GM19193 (cell line): ENCODE data around the gene PTPN1.

Experiments used
- POLR2A ChIP-seq: IDR thresholded peaks from 4 replicates; pipeline ENCODE4 v1.6.1; 2011; ENCODE audit not compliant: insufficient read depth, insufficient read length; ENCODE audit errors: extremely low read depth

Gene PTPN1

GRCh38 chr20:50551288-50551687 lies 41.1 kb downstream of the PTPN1 start:
- TF ChIP-seq POLR2A = no peak

- TF ChIP-seq POLR2A = no peak
Measured at GRCh38 chr20:50552979-50553378, 42.8 kb downstream of the PTPN1 start.

GRCh38 chr20:50554694-50555579 lies 44.8 kb downstream of the PTPN1 start:
- no peak for TF ChIP-seq POLR2A

GRCh38 chr20:50555662-50556061 lies 45.5 kb downstream of the PTPN1 start:
- no peak for TF ChIP-seq POLR2A

- TF ChIP-seq POLR2A = no peak
Measured at GRCh38 chr20:50557549-50558134, 47.5 kb downstream of the PTPN1 start.

- TF ChIP-seq POLR2A = no peak
Measured at GRCh38 chr20:50558483-50558925, 48.3 kb downstream of the PTPN1 start.

- no peak for TF ChIP-seq POLR2A
Measured at GRCh38 chr20:50559149-50559548, 49.0 kb downstream of the PTPN1 start.

- no peak for TF ChIP-seq POLR2A
Measured at GRCh38 chr20:50559856-50560638, 49.9 kb downstream of the PTPN1 start.

GRCh38 chr20:50560867-50561266 lies 50.7 kb downstream of the PTPN1 start:
- no peak for TF ChIP-seq POLR2A

GRCh38 chr20:50561379-50562078 lies 51.3 kb downstream of the PTPN1 start:
- no peak for TF ChIP-seq POLR2A

GRCh38 chr20:50562262-50562701 lies 52.1 kb downstream of the PTPN1 start:
- no peak for TF ChIP-seq POLR2A

- TF ChIP-seq POLR2A = no peak
Measured at GRCh38 chr20:50563133-50563944, 53.2 kb downstream of the PTPN1 start.

- no peak for TF ChIP-seq POLR2A
Measured at GRCh38 chr20:50565383-50565782, 55.2 kb downstream of the PTPN1 start.

GRCh38 chr20:50565871-50566270 lies 55.7 kb downstream of the PTPN1 start:
- TF ChIP-seq POLR2A = peak; percentile 19

GRCh38 chr20:50567860-50568548 lies 57.8 kb downstream of the PTPN1 start:
- no peak for TF ChIP-seq POLR2A
